Measurements from ENCODE around the gene DNM3. TPM values are rescaled to one million over a fixed set of nuclear protein-coding genes. Genes with fewer than 3 reads are reported as not detected.

DNM3 gene
- total RNA-seq, 1 experiment from 2014 or later = 2.7 TPM

- Histone ChIP-seq H4K20me1 (ENCODE audit: control insufficient read depth, insufficient read depth, insufficient read length) (no peaks in the 10 kb centered on the region), H3K4me2 (ENCODE audit: insufficient read depth, insufficient read length, low read length) (no peak overlapping the region), H3K23ac (ENCODE audit: insufficient read length, low read depth, low read length) (no peak overlapping the region), H4K8ac (replicated peaks; ENCODE audit: insufficient read length, low read depth, low read length) (no peak overlapping the region), H4K5ac (ENCODE audit: insufficient read length, low read depth, low read length) (no peak overlapping the region), H3K9me3 (ENCODE audit: control insufficient read depth, low read depth, low read length) (no peaks in the 10 kb centered on the region), H2BK120ac (ENCODE audit: low read depth, low read length, poor library complexity, severe bottlenecking) (no peak overlapping the region), H4K91ac (ENCODE audit: insufficient read length, low read depth, low read length) (no peak overlapping the region), H3K4me1 (ENCODE audit: insufficient read depth, low read length) (peaks cover 4% of the 10 kb centered on the region; the same call in 1 of the 2 replicates), H2BK12ac (ENCODE audit: insufficient read length, low read depth, low read length) (no peak overlapping the region), H2BK15ac (ENCODE audit: low read depth, low read length) (no peak overlapping the region), H3K9ac (ENCODE audit: extremely low read depth, insufficient read length, low read length) (no peak overlapping the region), H2AFZ (ENCODE audit: low read length) (no peak overlapping the region), H3K27me3 (ENCODE audit: insufficient read depth, low read length) (no peaks in the 10 kb centered on the region), H3T11ph (ENCODE audit: low read length) (no peak overlapping the region), H3K4ac (ENCODE audit: low read depth, low read length) (no peak overlapping the region), H3K18ac (ENCODE audit: insufficient read length, low read depth, low read length) (no peak overlapping the region), H3K27ac (ENCODE audit: insufficient read length, low read depth, low read length) (no peak overlapping the region), H2BK5ac (ENCODE audit: insufficient read length, low read length) (no peak overlapping the region), H3K23me2 (ENCODE audit: insufficient read length, low read depth, low read length, poor library complexity, severe bottlenecking) (no peaks in the 10 kb centered on the region), H2AK5ac (ENCODE audit: insufficient read length, low read length) (no peak overlapping the region), H2BK20ac (ENCODE audit: low read depth, low read length, poor library complexity, severe bottlenecking) (no peak overlapping the region), H3K79me1 (ENCODE audit: insufficient read depth, low read depth, low read length, poor library complexity, severe bottlenecking) (no peaks in the 10 kb centered on the region), H3K79me2 (ENCODE audit: insufficient read depth, low read length) (no peaks in the 10 kb centered on the region), H3K56ac (ENCODE audit: insufficient read length, low read depth, low read length) (no peak overlapping the region), H3K14ac (ENCODE audit: insufficient read depth, low read length) (no peak overlapping the region)
- no peaks in the 10 kb centered on the region for H3K27me3 Mint-ChIP-seq (ENCODE audit: low read depth)
- no peak overlapping the region for H3K4me3 Mint-ChIP-seq
- H3K4me1 Mint-ChIP-seq = peaks cover 31 to 39% of the 10 kb centered on the region in 2 experiments
- no peaks in the 10 kb centered on the region for H3K9me3 Mint-ChIP-seq
- H3K27ac Mint-ChIP-seq = no peak overlapping the region
- H3K36me3 Mint-ChIP-seq (ENCODE audit: insufficient read depth in 1 of 3, low read depth in 3 of 3) = no peaks in the 10 kb centered on the region
- no peak for TF ChIP-seq CTCF (conservative IDR thresholded peaks at IDR 0.05)
- no peak for DNase-seq
- WGBS (ENCODE audit: extremely low coverage, insufficient read length, low lambda C conversion rate) = no CpG with 5 or more reads among the region's 2 CpGs
Observed at GRCh38 chr1:172397633-172398032, 556.3 kb downstream of the DNM3 start.
